ENCODE measurements around the gene DIO3.

DNA sequence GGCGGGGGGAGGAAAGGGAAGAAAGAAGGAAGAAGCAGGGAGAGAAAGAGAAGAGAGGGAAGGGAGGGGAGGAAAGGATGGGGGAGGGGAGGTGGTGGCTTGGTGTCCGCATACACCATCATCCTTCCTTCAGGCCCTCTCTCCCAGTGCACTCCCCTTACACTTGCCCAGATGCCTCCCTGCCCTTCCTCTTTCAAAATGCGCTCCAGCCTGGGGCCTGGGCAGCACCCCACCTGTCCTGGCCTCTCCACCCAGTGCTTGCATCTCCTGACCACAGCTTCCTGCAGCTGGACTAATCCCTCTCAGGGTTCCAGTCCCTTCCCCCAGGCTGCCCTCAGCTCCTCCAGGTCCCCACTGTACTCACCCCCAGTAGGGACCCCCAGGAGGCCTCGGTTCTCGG, 12.6 kb upstream of the DIO3 start:
- TF ChIP-seq, protein P1, sequence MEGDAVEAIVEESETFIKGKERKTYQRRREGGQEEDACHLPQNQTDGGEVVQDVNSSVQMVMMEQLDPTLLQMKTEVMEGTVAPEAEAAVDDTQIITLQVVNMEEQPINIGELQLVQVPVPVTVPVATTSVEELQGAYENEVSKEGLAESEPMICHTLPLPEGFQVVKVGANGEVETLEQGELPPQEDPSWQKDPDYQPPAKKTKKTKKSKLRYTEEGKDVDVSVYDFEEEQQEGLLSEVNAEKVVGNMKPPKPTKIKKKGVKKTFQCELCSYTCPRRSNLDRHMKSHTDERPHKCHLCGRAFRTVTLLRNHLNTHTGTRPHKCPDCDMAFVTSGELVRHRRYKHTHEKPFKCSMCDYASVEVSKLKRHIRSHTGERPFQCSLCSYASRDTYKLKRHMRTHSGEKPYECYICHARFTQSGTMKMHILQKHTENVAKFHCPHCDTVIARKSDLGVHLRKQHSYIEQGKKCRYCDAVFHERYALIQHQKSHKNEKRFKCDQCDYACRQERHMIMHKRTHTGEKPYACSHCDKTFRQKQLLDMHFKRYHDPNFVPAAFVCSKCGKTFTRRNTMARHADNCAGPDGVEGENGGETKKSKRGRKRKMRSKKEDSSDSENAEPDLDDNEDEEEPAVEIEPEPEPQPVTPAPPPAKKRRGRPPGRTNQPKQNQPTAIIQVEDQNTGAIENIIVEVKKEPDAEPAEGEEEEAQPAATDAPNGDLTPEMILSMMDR (conservative IDR thresholded peaks at IDR 0.05): no peak
- TF ChIP-seq EZH2 (IDR thresholded peaks at IDR 0.05; ENCODE audit: low read depth): no peak
